H1 (cell line): ENCODE measurements around the gene DRG1. TPM values are rescaled to one million over a fixed set of nuclear protein-coding genes. Genes with fewer than 3 reads are reported as not detected.

Experiments used
- CHD7 ChIP-seq: fragments of 300-600 bp; sonication (generic); IDR thresholded peaks from 2 replicates; pipeline ENCODE4 v1.7.1; 2012; ENCODE audit warnings: low read length, moderate library complexity, mild to moderate bottlenecking, inconsistent platforms; ENCODE audit not compliant: insufficient replicate concordance
- polyA plus RNA-seq, 7 experiments: library from polyadenylated mRNA; depleted of rRNA in 3 of 7; stranded (reverse) in 5 of 7; unstranded in 2 of 7; fragments of >200 nt in 5 of 7; fragments of 200-250 nt in 2 of 7; gene quantifications; 1 replicate in 5 of 7; 2 replicates in 1 of 7; 4 replicates in 1 of 7; pipeline versions ENCODE4 v1.2.1 to v1.2.3, GENCODE V29; 2011 to 2013; ENCODE audit warnings: missing spikeins in 2 of 7, mixed read lengths in 2 of 7
- total RNA-seq: library from RNA; stranded (reverse); fragmentation: NEBNext Ultra II Directional; extraction: Animal tissue kit (Norgen Biotek cat#: 25700); gene quantifications from 2 replicates; pipeline ENCODE4 v1.2.1, GENCODE V29; 2021

DRG1 gene
- total and polyA plus RNA-seq, 2 of the 8 experiments (the other 6 are each of a cell fraction or from before 2014, with no cell fraction given), result 45.3 to 81.9 TPM

- TF ChIP-seq CHD7, result no peak
- TF ChIP-seq, all 59 proteins: peak for 0
Measured at GRCh38 chr22:31394326-31394725, 5.1 kb upstream of the DRG1 start (continued).
